ENCODE data around the gene LYRM4.

LYRM4 gene

GRCh38 chr6:5138995-5139827 lies 121.5 kb downstream of the LYRM4 start:
- peaks cover 9% of the 10 kb centered on the region for H3K4me1 Mint-ChIP-seq

GRCh38 chr6:5136851-5137250 lies 123.9 kb downstream of the LYRM4 start:
- peaks cover 13% of the 10 kb centered on the region for H3K4me1 Mint-ChIP-seq
- H3K9me3 Mint-ChIP-seq, result no peaks in the 10 kb centered on the region
- H3K36me3 Mint-ChIP-seq (ENCODE audit: low read depth), result peaks cover 18% of the 10 kb centered on the region
- no peaks in the 10 kb centered on the region for H3K27me3 Mint-ChIP-seq (ENCODE audit: low read depth)
- H3K4me3 Mint-ChIP-seq, result no peak overlapping the region
- TF ChIP-seq, protein P1, sequence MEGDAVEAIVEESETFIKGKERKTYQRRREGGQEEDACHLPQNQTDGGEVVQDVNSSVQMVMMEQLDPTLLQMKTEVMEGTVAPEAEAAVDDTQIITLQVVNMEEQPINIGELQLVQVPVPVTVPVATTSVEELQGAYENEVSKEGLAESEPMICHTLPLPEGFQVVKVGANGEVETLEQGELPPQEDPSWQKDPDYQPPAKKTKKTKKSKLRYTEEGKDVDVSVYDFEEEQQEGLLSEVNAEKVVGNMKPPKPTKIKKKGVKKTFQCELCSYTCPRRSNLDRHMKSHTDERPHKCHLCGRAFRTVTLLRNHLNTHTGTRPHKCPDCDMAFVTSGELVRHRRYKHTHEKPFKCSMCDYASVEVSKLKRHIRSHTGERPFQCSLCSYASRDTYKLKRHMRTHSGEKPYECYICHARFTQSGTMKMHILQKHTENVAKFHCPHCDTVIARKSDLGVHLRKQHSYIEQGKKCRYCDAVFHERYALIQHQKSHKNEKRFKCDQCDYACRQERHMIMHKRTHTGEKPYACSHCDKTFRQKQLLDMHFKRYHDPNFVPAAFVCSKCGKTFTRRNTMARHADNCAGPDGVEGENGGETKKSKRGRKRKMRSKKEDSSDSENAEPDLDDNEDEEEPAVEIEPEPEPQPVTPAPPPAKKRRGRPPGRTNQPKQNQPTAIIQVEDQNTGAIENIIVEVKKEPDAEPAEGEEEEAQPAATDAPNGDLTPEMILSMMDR (IDR thresholded peaks at IDR 0.05; ENCODE audit: unreplicated experiment in 3 of 3), result no peak
- H3K27ac Mint-ChIP-seq, result no peak overlapping the region

More at GRCh38 chr6:5138995-5139827, 121.5 kb downstream of the LYRM4 start:
- Mint-ChIP-seq H3K27ac (peak overlapping the region in 2 of 3 experiments; percentile 23 to 43), H3K27me3 (ENCODE audit: low read depth) (no peaks in the 10 kb centered on the region), H3K36me3 (ENCODE audit: low read depth) (peaks cover 8% of the 10 kb centered on the region), H3K9me3 (no peaks in the 10 kb centered on the region), H3K4me3 (no peak overlapping the region)
- TF ChIP-seq, protein P1 (IDR thresholded peaks at IDR 0.05; ENCODE audit: unreplicated experiment in 3 of 3), result no peak

DNA sequence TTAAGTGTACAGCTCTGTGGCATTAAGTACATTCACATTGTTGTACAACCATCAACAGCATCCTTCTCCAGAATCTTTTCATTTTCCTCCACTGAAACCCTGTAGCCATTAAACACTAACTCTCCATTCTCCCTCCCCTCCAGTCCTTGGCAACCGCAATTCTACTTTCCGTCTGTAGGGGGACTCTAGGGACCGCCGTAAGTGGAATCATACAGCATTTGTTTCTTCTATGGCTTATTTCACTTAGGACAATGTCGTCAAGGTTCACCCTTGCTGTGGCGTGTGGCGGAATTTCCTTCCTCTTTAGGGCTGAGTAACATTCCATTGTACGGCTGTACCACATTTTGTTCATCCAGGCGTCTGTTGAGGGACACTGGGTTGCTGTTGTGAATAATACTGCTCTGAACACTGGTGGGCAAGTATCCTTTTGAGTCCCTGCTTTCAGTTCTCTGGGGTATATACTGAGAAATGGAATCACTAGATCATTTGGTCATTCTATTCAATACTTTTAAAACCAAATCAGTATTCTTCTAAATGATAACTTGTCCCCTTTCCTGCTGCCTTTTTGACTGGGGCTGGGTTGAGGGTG lies 124.9 kb downstream of the LYRM4 start:
- peaks cover 19% of the 10 kb centered on the region for H3K4me1 Mint-ChIP-seq
- no peak overlapping the region for H3K27ac Mint-ChIP-seq
- H3K4me3 Mint-ChIP-seq, result no peak overlapping the region
- peaks cover 18% of the 10 kb centered on the region for H3K36me3 Mint-ChIP-seq (ENCODE audit: low read depth)
- no peaks in the 10 kb centered on the region for H3K27me3 Mint-ChIP-seq (ENCODE audit: low read depth)
- H3K9me3 Mint-ChIP-seq, result no peaks in the 10 kb centered on the region
- TF ChIP-seq, protein P1 (IDR thresholded peaks at IDR 0.05; ENCODE audit: unreplicated experiment in 3 of 3), result peak; percentile 35 to 41 (median 36)

- Mint-ChIP-seq H3K27ac (no peak overlapping the region), H3K9me3 (no peaks in the 10 kb centered on the region), H3K36me3 (ENCODE audit: low read depth) (peaks cover 18% of the 10 kb centered on the region), H3K27me3 (ENCODE audit: low read depth) (no peaks in the 10 kb centered on the region), H3K4me3 (no peak overlapping the region), H3K4me1 (peaks cover 35% of the 10 kb centered on the region)
- TF ChIP-seq, protein P1 (IDR thresholded peaks at IDR 0.05; ENCODE audit: unreplicated experiment in 3 of 3), result no peak
Observed at GRCh38 chr6:5133943-5134342, 126.8 kb downstream of the LYRM4 start.

GRCh38 chr6:5132731-5133130 lies 128.0 kb downstream of the LYRM4 start:
- H3K4me3 Mint-ChIP-seq, result peak overlapping the region; percentile 5 to 49 (median 38)
- H3K27ac Mint-ChIP-seq, result peak overlapping the region; percentile 86 to 88 (median 88)
- TF ChIP-seq, protein P1 (IDR thresholded peaks at IDR 0.05; ENCODE audit: unreplicated experiment in 3 of 3), result no peak
- H3K9me3 Mint-ChIP-seq, result no peaks in the 10 kb centered on the region
- peaks cover 35% of the 10 kb centered on the region for H3K4me1 Mint-ChIP-seq
- H3K27me3 Mint-ChIP-seq (ENCODE audit: low read depth), result no peaks in the 10 kb centered on the region
- H3K36me3 Mint-ChIP-seq (ENCODE audit: low read depth), result peaks cover 18% of the 10 kb centered on the region
